CD8-positive, alpha-beta memory T cell (primary cell): ENCODE data around the gene ADD1. TPM values are rescaled to one million over a fixed set of nuclear protein-coding genes. Genes with fewer than 3 reads are reported as not detected.

ENCODE experiments used
- CTCF ChIA-PET: fragments of 350-600 bp; sonication (Branson Sonifier 250); formaldehyde crosslinking; loops from one replicate; lab custom pipeline; 2021; ENCODE audit warnings: antibody characterized with exemption; lab: Charles Lee
- POLR2A ChIA-PET: fragments of 350-600 bp; sonication (Branson Sonifier 250); formaldehyde crosslinking; loops from one replicate; lab custom pipeline; 2021; ENCODE audit warnings: antibody characterized with exemption; lab: Charles Lee
- DNase-seq, 5 donors: peaks; one replicate each; pipeline versions ENCODE4 v3.0.0 to v3.0.0-alpha.2; 2020 to 2022; ENCODE audit warnings: mixed read lengths in 1 of 5
- H3K27ac ChIP-seq: one replicate; pipeline ENCODE4 v1.7.0; 2013; ENCODE audit warnings: low read depth, mild to moderate bottlenecking, low read length, moderate library complexity
- H3K27me3 ChIP-seq: 2 replicates; pipeline ENCODE4 v1.7.0; 2013; ENCODE audit warnings: low read length, mild to moderate bottlenecking; ENCODE audit not compliant: insufficient read depth, poor library complexity, severe bottlenecking
- H3K36me3 ChIP-seq: 2 replicates; pipeline ENCODE4 v1.7.0; 2013; ENCODE audit warnings: mild to moderate bottlenecking, low read length, moderate library complexity; ENCODE audit not compliant: insufficient read depth
- H3K4me1 ChIP-seq: 2 replicates; pipeline ENCODE4 v1.7.0; 2013; ENCODE audit warnings: mild to moderate bottlenecking, low read length, moderate library complexity; ENCODE audit not compliant: insufficient read depth
- H3K4me3 ChIP-seq: 2 replicates; pipeline ENCODE4 v1.7.0; 2013; ENCODE audit warnings: mild to moderate bottlenecking, low read length
- H3K9me3 ChIP-seq: 2 replicates; pipeline ENCODE4 v1.7.0; 2013; ENCODE audit warnings: mild to moderate bottlenecking, low read length
- H3K27ac Mint-ChIP-seq, 8 donors: one replicate each; pipeline ENCODE4 v1.8.0; 2020 to 2021; ENCODE audit warnings: mixed read lengths in 8 of 8, mild to moderate bottlenecking in 6 of 8, inconsistent platforms in 3 of 8, moderate library complexity in 3 of 8
- H3K27me3 Mint-ChIP-seq, 2 donors: one replicate each; pipeline ENCODE4 v1.8.0; 2020 to 2021; ENCODE audit warnings: mixed read lengths in 2 of 2, mild to moderate bottlenecking in 1 of 2, moderate library complexity in 1 of 2
- H3K36me3 Mint-ChIP-seq, 3 donors: one replicate each; pipeline ENCODE4 v1.8.0; 2020 to 2021; ENCODE audit warnings: mixed read lengths in 3 of 3, inconsistent platforms in 1 of 3, mild to moderate bottlenecking in 1 of 3
- H3K4me1 Mint-ChIP-seq, 3 donors: one replicate each; pipeline ENCODE4 v1.8.0; 2020 to 2021; ENCODE audit warnings: mixed read lengths in 3 of 3, inconsistent platforms in 1 of 3, mild to moderate bottlenecking in 1 of 3
- H3K4me3 Mint-ChIP-seq, 7 donors: one replicate each; pipeline ENCODE4 v1.8.0; 2020 to 2021; ENCODE audit warnings: mixed read lengths in 7 of 7, mild to moderate bottlenecking in 6 of 7, moderate library complexity in 4 of 7, inconsistent platforms in 2 of 7
- H3K9me3 Mint-ChIP-seq, 5 donors: one replicate each; pipeline ENCODE4 v1.8.0; 2020 to 2022; ENCODE audit warnings: mixed read lengths in 5 of 5, mild to moderate bottlenecking in 3 of 5, moderate library complexity in 2 of 5, inconsistent platforms in 1 of 5
- polyA plus RNA-seq: library from polyadenylated mRNA; unstranded; fragments of 300-500 nt; fragmentation: Illumina TruSeq; gene quantifications from one replicate; pipeline ENCODE4 v1.2.3, GENCODE V29; 2021
- total RNA-seq, 2 experiments: library from RNA; stranded (reverse); gene quantifications; one replicate each; pipeline ENCODE4 v1.2.3, GENCODE V29; 2021

Gene ADD1
- total and polyA plus RNA-seq, 3 experiments from 2014 or later, result 185 to 217 (median 192) TPM

- ChIA-PET POLR2A (interaction anchor here (1.1 to 1.4 kb wide), 2 partner anchors 9 to 12 kb away, joined by 3 to 4 read pairs; no protein-coding TSS in a partner anchor), CTCF (interaction anchor here (1.0 to 1.5 kb wide), 5 partner anchors 8 to 166 kb away, joined by 3 to 4 read pairs (median 3); no protein-coding TSS in a partner anchor)
- Histone ChIP-seq H3K4me1 (peaks cover 23% of the 10 kb centered on the region), H3K9me3 (no peaks in the 10 kb centered on the region), H3K27me3 (no peaks in the 10 kb centered on the region), H3K36me3 (peaks cover 24% of the 10 kb centered on the region), H3K27ac (no peak overlapping the region), H3K4me3 (no peak overlapping the region)
- H3K4me3 Mint-ChIP-seq, result peak overlapping the region in 6 of 7 donors; percentile 45 to 74 (median 60)
- DNase-seq, result peak in 1 of 5 donors; percentile 56
- peaks cover 47 to 55% (median 54%) of the 10 kb centered on the region in 3 donors for H3K4me1 Mint-ChIP-seq
- H3K27me3 Mint-ChIP-seq, result no peaks in the 10 kb centered on the region
- H3K9me3 Mint-ChIP-seq, result no peaks in the 10 kb centered on the region
- peak overlapping the region; percentile 87 to 96 (median 92) for H3K27ac Mint-ChIP-seq
- peaks cover 24 to 90% (median 28%) of the 10 kb centered on the region in 3 donors for H3K36me3 Mint-ChIP-seq
Observed at GRCh38 chr4:2923141-2923551, 79.5 kb downstream of the ADD1 start.

DNA sequence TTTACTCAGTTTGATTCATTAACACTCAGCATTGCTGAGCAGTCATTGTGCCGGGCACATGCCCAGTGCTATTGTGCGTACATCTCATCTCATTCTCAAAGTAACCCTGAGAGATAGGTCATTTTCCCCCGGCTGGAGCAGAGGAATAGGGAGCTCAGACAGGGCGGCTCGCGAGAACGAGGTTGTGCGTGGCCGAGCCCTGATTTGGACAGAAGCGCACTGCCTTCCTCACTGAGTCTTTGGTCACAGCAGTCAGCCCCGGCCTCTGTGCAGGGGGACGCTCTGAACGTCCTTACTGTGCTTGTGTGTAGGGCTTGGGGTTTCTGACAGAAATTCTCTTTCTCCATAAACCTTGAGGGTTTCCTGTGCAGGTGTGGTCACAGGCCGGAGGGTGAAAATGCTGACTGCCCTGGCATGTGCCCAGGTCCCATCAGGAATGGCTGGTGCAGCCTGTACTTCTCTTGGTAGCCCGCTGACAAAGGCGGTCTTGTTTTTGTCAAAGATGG is 80.1 kb downstream of the ADD1 start:
- no peak overlapping the region for H3K4me3 ChIP-seq
- no peak overlapping the region for H3K27ac ChIP-seq
- no peaks in the 10 kb centered on the region for H3K27me3 ChIP-seq
- peaks cover 41 to 49% (median 48%) of the 10 kb centered on the region in 3 donors for H3K4me1 Mint-ChIP-seq
- ChIA-PET CTCF (interaction anchor here (1.0 to 1.5 kb wide), 3 partner anchors 9 to 167 kb away, joined by 3 to 4 read pairs (median 3); no protein-coding TSS in a partner anchor), POLR2A (interaction anchor here (1.1 to 1.4 kb wide), 3 partner anchors 10 to 12 kb away, joined by 3 to 5 read pairs (median 4); no protein-coding TSS in a partner anchor)
- H3K36me3 Mint-ChIP-seq, result peaks cover 18 to 90% (median 23%) of the 10 kb centered on the region in 3 donors
- H3K27ac Mint-ChIP-seq, result peak overlapping the region; percentile 84 to 95 (median 92)
- no peaks in the 10 kb centered on the region for H3K9me3 ChIP-seq
- H3K4me1 ChIP-seq, result peaks cover 23% of the 10 kb centered on the region
- DNase-seq, result peak in 1 of 5 donors; percentile 36
- peak overlapping the region in 6 of 7 donors; percentile 13 to 70 (median 54) for H3K4me3 Mint-ChIP-seq
- H3K27me3 Mint-ChIP-seq, result no peaks in the 10 kb centered on the region
- H3K36me3 ChIP-seq, result peaks cover 28% of the 10 kb centered on the region
- no peaks in the 10 kb centered on the region for H3K9me3 Mint-ChIP-seq

DNA sequence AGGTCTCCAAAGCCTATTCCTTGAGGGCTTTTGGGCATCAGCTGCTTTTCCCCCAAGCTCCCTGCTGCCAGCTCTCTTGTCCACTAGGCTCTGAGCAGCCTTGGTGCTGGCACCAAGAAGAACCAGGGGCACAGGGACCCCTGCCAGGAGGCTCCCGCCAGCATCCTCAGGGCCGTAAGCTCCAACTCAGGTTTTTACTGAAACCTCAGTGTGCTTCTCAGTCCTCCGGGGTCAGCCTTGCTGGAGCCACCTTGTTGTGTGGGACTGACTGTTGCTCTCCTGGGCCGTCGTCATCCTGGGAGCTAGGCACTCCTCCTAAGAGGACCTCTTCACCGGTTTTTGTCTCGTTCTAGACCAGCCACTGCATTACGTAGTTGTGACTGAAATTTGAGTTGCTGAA is 80.6 kb downstream of the ADD1 start:
- peak in 1 of 5 donors; percentile 35 for DNase-seq
- H3K27me3 Mint-ChIP-seq, result no peaks in the 10 kb centered on the region
- peaks cover 41 to 46% (median 45%) of the 10 kb centered on the region in 3 donors for H3K4me1 Mint-ChIP-seq
- ChIA-PET POLR2A (interaction anchor here (1.4 kb wide), 1 partner anchor 11 kb away, joined by 5 read pairs; no protein-coding TSS in a partner anchor), CTCF (interaction anchor here (1.4 to 1.5 kb wide), 2 partner anchors 24 to 168 kb away, joined by 3 read pairs; no protein-coding TSS in a partner anchor)
- no peak overlapping the region for H3K4me3 Mint-ChIP-seq
- no peak overlapping the region for H3K27ac ChIP-seq
- no peak overlapping the region for H3K4me3 ChIP-seq
- H3K36me3 ChIP-seq, result peaks cover 34% of the 10 kb centered on the region
- peaks cover 16 to 90% (median 25%) of the 10 kb centered on the region in 3 donors for H3K36me3 Mint-ChIP-seq
- no peaks in the 10 kb centered on the region for H3K9me3 Mint-ChIP-seq
- peaks cover 23% of the 10 kb centered on the region for H3K4me1 ChIP-seq
- no peaks in the 10 kb centered on the region for H3K9me3 ChIP-seq
- H3K27me3 ChIP-seq, result no peaks in the 10 kb centered on the region
- peak overlapping the region in 6 of 8 donors; percentile 45 to 95 (median 91) for H3K27ac Mint-ChIP-seq

DNA sequence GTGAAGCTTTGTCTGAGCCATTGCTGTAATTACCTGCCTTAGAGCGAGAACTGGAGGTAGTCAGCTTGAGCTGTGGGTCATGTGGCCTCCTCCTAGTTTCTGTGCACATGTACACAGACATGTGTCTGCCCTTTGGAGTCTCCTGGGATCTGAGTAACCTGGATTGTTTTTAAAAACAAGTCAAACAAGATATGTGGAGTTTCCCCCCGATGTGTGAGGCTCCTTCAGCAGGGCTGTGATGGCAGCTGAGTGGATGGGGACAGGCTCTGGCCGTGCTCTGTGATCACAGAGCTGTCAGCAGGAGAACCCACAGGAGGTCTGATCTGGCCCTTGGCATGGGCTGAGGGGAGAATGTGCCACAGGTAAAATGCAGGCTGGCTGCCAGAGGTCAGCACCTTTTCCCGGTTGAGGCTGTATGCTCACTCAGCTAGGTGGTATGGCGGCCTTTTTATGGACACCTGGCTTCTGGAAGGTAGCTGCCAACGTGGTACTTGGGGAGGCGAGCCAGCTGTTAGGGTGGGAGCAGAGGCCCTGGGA is 81.2 kb downstream of the ADD1 start:
- H3K36me3 ChIP-seq, result peaks cover 36% of the 10 kb centered on the region
- H3K4me3 ChIP-seq, result no peak overlapping the region
- no peaks in the 10 kb centered on the region for H3K9me3 ChIP-seq
- Mint-ChIP-seq H3K9me3 (no peaks in the 10 kb centered on the region), H3K27me3 (no peaks in the 10 kb centered on the region), H3K36me3 (peaks cover 10 to 90% (median 21%) of the 10 kb centered on the region in 3 donors), H3K4me1 (peaks cover 38 to 41% (median 40%) of the 10 kb centered on the region in 3 donors), H3K27ac (peak overlapping the region in 7 of 8 donors; percentile 44 to 90 (median 67)), H3K4me3 (no peak overlapping the region)
- H3K4me1 ChIP-seq, result peaks cover 23% of the 10 kb centered on the region
- CTCF ChIA-PET, result interaction anchor here (0.9 to 1.4 kb wide), 2 partner anchors 161 to 168 kb away, joined by 3 read pairs; no protein-coding TSS in a partner anchor
- POLR2A ChIA-PET, result interaction anchor here (1.4 kb wide), 1 partner anchor 11 kb away, joined by 5 read pairs; no protein-coding TSS in a partner anchor
- H3K27me3 ChIP-seq, result no peaks in the 10 kb centered on the region
- peak in 1 of 5 donors; percentile 29 for DNase-seq
- H3K27ac ChIP-seq, result no peak overlapping the region

- CTCF ChIA-PET, result interaction anchor here (0.9 kb wide), 1 partner anchor 162 kb away, joined by 3 read pairs; no protein-coding TSS in a partner anchor
- Mint-ChIP-seq H3K27ac (peak overlapping the region in 3 of 8 donors; percentile 17 to 89 (median 67)), H3K4me3 (no peak overlapping the region), H3K36me3 (peaks cover 4 to 90% (median 16%) of the 10 kb centered on the region in 3 donors), H3K27me3 (no peaks in the 10 kb centered on the region), H3K9me3 (no peaks in the 10 kb centered on the region), H3K4me1 (peaks cover 33 to 38% (median 35%) of the 10 kb centered on the region in 3 donors)
- DNase-seq, result peak in 1 of 5 donors; percentile 23
- no peak overlapping the region for H3K4me3 ChIP-seq
- no peak overlapping the region for H3K27ac ChIP-seq
- H3K9me3 ChIP-seq, result no peaks in the 10 kb centered on the region
- no peaks in the 10 kb centered on the region for H3K27me3 ChIP-seq
- peaks cover 23% of the 10 kb centered on the region for H3K4me1 ChIP-seq
- H3K36me3 ChIP-seq, result peaks cover 36% of the 10 kb centered on the region
- POLR2A ChIA-PET, result no interaction called here
Observed at GRCh38 chr4:2925496-2925895, 81.9 kb downstream of the ADD1 start.

- CTCF ChIA-PET, result no interaction called here
- H3K9me3 Mint-ChIP-seq, result no peaks in the 10 kb centered on the region
Observed at GRCh38 chr4:2925931-2926860, 82.6 kb downstream of the ADD1 start.

GRCh38 chr4:2927016-2927695 is 83.5 kb downstream of the ADD1 start:
- no peak overlapping the region for H3K27ac ChIP-seq
- peaks cover 26 to 31% (median 29%) of the 10 kb centered on the region in 3 donors for H3K4me1 Mint-ChIP-seq
- H3K36me3 ChIP-seq, result peaks cover 36% of the 10 kb centered on the region
- H3K9me3 ChIP-seq, result no peaks in the 10 kb centered on the region
- CTCF ChIA-PET, result no interaction called here
- no peak overlapping the region for H3K4me3 ChIP-seq
- no peaks in the 10 kb centered on the region for H3K27me3 Mint-ChIP-seq
- H3K27ac Mint-ChIP-seq, result peak overlapping the region in 4 of 8 donors; percentile 31 to 94 (median 80)
- peak in 1 of 5 donors; percentile 26 for DNase-seq
- H3K27me3 ChIP-seq, result no peaks in the 10 kb centered on the region
- peaks cover 28% of the 10 kb centered on the region for H3K4me1 ChIP-seq
- no peak overlapping the region for H3K4me3 Mint-ChIP-seq
- peaks cover 0 to 93% (median 10%) of the 10 kb centered on the region in 3 donors for H3K36me3 Mint-ChIP-seq
- POLR2A ChIA-PET, result no interaction called here
- H3K9me3 Mint-ChIP-seq, result no peaks in the 10 kb centered on the region

More at GRCh38 chr4:2925931-2926860, 82.6 kb downstream of the ADD1 start:
- peak in 1 of 5 donors; percentile 24 for DNase-seq
- Mint-ChIP-seq H3K36me3 (peaks cover 0 to 91% (median 12%) of the 10 kb centered on the region in 3 donors), H3K4me1 (peaks cover 28 to 32% (median 31%) of the 10 kb centered on the region in 3 donors), H3K4me3 (no peak overlapping the region), H3K27me3 (no peaks in the 10 kb centered on the region), H3K27ac (peak overlapping the region in 5 of 8 donors; percentile 33 to 88 (median 72))
- Histone ChIP-seq H3K4me3 (no peak overlapping the region), H3K36me3 (peaks cover 36% of the 10 kb centered on the region), H3K27ac (no peak overlapping the region), H3K9me3 (no peaks in the 10 kb centered on the region), H3K4me1 (peaks cover 26% of the 10 kb centered on the region), H3K27me3 (no peaks in the 10 kb centered on the region)
- POLR2A ChIA-PET, result no interaction called here
